ENCODE data around the gene EP300.
A peak's percentile ranks its signal among the peaks of the same experiment; 100 is the strongest.

The EP300 gene

DNA sequence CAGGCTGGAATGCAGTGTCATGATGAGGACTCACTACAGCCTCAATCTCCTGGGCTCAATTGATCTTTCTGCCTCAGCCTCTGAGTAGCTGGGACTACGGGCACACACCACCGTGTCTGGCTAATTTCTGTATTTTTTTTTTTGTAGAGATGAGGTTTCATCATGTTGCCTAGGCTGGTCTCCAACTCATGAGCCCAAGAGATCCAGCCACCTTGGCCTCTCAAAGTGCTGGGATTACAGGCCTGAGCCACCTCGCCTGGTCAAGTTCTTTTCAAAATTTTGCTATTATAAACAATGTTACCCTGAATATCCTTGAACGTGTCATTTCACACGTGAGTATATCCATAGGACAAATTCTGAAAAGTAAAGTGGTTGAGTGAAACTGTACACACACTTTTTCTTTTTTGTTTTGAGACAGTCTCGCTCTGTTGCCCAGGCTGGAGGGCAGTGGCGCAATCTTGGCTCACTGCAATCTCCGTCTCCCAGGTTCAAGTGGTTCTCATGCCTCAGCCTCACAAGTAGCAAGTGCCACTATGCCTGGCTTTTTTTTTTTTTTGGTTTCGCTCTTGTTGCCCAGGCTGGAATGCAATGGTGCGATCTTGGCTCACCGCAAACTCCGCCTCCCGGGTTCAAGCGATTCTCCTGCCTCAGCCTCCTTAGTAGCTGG, 21.6 kb upstream of the EP300 start:
- in situ Hi-C loops (cut with HindIII; ENCODE audit: low pct_unique_long_range_greater_than_20kb, low sequenced_read_pairs): no loop called here
- TF ChIP-seq JUND (IDR thresholded peaks at IDR 0.05; ENCODE audit: low read depth): no peak
- DNase-seq (ENCODE audit: low read depth in 1 of 2, low spot score in 1 of 2): no peak

DNA sequence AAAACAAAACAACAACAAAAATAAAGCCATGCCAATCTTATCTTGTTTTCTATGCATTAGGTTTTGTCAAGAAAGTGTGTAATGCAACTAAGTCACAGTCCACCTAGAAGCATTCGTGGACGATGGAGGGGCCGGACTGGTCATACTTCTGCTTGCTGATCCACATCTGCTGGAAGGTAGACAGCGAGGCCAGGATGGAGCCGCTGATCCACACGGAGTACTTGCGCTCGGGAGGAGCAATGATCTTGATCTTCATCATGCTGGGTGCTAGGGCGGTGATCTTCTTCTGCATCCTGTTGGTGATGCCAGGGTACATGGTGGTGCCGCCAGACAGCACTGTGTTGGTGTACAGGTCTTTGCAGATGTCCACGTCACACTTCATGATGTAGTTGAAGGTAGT, 18.3 kb upstream of the EP300 start:
- DNase-seq (ENCODE audit: low read depth in 1 of 2, low spot score in 1 of 2): no peak
- no peak for TF ChIP-seq JUND (IDR thresholded peaks at IDR 0.05; ENCODE audit: low read depth)
- in situ Hi-C loops (cut with HindIII; ENCODE audit: low pct_unique_long_range_greater_than_20kb, low sequenced_read_pairs): no loop called here

DNA sequence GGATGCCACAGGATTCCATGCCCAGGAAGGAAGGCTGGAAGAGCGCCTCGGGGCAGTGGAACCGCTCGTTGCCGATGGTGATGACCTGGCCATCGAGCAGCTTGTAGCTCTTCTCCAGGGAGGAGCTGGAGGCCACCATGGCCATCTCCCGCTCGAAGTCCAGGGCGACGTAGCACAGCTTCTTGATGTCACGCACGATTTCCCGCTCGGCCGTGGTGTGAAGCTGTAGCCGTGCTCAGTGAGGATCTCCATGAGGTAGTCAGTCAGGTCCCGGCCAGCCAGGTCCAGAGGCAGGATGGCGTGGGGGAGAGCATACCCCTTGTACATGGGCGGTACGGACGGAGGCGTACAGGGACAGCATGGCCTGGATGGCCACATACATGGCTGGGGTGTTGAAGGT, 17.9 kb upstream of the EP300 start:
- DNase-seq (ENCODE audit: low read depth in 1 of 2, low spot score in 1 of 2): no peak
- TF ChIP-seq JUND (IDR thresholded peaks at IDR 0.05; ENCODE audit: low read depth): no peak
- in situ Hi-C loops (cut with HindIII; ENCODE audit: low pct_unique_long_range_greater_than_20kb, low sequenced_read_pairs): no loop called here

DNA sequence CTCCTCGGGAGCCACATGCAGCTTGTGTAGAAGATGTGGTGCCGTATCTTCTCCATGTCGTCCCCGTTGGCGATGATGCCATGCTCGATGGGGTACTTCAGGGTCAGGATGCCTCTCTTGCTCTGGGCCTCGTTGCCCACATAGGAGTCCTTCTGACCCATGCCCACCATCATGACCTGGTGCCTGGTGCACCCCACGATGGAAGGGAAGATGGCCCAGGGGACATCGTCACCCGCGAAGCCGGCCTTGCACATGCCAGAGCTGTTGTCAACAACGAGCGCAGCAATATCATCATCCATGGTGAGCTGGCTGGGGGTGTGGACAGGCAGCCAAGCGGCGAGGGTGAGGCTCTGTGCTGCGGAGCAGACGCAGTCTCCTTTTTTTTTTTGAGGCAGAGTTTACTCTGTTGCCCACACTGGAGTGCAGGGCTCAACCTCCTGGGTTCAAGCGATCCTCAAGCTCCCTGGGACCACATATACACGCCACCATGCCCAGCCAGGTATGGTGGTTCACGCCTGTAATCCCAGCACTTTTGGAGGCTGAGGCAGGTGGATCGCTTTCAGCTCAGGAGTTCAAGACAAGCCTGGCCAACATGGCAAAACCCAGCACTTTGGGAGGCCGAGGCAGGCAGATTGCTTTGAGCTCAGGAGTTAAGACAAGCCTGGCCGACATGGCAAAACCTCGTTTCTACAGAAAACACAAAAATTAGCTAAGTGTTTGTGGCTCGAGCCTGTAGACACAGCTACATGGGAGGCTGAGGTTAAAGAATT, 17.3 kb upstream of the EP300 start:
- DNase-seq (ENCODE audit: low read depth in 1 of 2, low spot score in 1 of 2): no peak
- in situ Hi-C loops (cut with HindIII; ENCODE audit: low pct_unique_long_range_greater_than_20kb, low sequenced_read_pairs): no loop called here
- TF ChIP-seq JUND (IDR thresholded peaks at IDR 0.05; ENCODE audit: low read depth): no peak

DNA sequence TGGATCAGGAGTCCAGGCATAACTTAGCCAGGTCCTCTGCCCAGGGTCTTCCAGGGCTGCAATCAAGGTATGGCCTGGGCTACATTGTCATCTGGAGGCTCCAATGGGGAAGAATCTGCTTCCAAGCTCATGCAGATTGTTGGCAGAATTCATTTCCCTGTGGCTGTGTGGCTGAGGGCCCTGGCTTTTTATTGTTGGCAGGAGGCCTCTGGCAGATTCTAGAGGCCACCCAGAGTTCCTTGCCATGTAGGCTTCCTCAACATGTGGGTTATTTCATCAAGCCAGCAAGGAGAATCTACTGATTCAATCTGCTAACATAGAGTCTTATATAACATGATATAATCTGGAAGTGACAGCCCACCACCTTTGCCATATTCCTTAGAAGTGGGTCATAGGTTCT, 16.4 kb upstream of the EP300 start:
- TF ChIP-seq JUND (IDR thresholded peaks at IDR 0.05; ENCODE audit: low read depth): no peak
- in situ Hi-C loops (cut with HindIII; ENCODE audit: low pct_unique_long_range_greater_than_20kb, low sequenced_read_pairs): no loop called here
- no peak for DNase-seq (ENCODE audit: low read depth in 1 of 2, low spot score in 1 of 2)

DNA sequence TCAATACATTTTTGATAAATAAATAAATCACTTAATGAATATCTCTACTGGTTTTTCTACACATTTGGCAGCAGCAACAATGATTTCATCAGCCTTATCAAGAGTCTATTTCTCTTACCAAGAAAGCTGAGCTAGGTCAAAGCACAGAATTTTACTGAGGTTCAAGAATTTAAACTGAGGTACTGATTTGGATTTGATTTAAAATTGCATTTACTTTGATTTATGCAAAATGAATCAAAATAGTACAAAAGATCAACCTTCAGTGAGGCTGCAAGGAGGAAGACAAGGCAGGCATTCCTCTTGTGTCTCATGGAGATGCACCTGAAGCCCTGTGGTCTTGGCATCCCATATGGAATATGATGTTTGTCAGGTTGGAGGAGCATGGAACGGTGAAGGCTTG, 15.5 kb upstream of the EP300 start:
- no peak for TF ChIP-seq JUND (IDR thresholded peaks at IDR 0.05; ENCODE audit: low read depth)
- in situ Hi-C loops (cut with HindIII; ENCODE audit: low pct_unique_long_range_greater_than_20kb, low sequenced_read_pairs): no loop called here
- no peak for DNase-seq (ENCODE audit: low read depth in 1 of 2, low spot score in 1 of 2)

DNA sequence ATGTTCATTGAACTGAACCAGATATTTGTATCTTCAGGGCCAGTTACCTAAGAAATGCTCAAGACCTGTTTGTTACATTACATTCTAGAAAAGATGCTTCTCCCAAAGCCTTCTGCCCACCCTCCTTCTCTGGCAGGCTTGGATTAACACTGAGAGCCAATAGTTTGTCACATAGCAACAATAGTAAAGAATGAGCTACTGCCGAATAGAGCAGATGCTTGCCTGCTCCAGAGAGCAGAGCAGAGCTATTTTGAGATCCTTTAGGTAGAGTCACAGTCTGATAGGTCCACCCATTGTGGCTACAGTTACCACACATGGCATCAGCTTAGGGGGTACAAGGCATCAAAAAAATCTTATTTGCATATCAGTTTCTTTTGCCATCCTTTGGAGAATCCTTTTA, 13.5 kb upstream of the EP300 start:
- DNase-seq (ENCODE audit: low read depth in 1 of 2, low spot score in 1 of 2): no peak
- in situ Hi-C loops (cut with HindIII; ENCODE audit: low pct_unique_long_range_greater_than_20kb, low sequenced_read_pairs): no loop called here
- no peak for TF ChIP-seq JUND (IDR thresholded peaks at IDR 0.05; ENCODE audit: low read depth)

DNA sequence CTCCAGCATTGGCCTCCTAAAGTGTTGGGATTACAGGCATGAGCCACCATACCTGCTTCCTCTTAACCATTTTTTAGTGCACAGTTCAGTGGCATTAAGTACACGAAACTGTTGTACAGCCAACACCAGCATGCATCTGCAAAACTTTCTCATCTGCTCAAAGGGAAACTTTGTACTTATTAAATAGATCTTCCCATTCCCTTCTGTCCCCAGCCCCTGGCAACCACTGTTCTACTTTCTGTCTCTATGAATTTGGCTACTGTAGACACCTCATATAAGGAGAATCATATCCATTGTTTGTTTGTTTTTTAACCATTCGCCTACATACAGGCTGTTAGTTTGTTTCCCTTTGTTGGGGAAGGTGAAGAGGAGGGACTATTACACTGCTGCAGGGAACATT, 6.5 kb upstream of the EP300 start:
- no peak for TF ChIP-seq JUND (IDR thresholded peaks at IDR 0.05; ENCODE audit: low read depth)
- DNase-seq (ENCODE audit: low read depth in 1 of 2, low spot score in 1 of 2): no peak
- in situ Hi-C loops (cut with HindIII; ENCODE audit: low pct_unique_long_range_greater_than_20kb, low sequenced_read_pairs): no loop called here

DNA sequence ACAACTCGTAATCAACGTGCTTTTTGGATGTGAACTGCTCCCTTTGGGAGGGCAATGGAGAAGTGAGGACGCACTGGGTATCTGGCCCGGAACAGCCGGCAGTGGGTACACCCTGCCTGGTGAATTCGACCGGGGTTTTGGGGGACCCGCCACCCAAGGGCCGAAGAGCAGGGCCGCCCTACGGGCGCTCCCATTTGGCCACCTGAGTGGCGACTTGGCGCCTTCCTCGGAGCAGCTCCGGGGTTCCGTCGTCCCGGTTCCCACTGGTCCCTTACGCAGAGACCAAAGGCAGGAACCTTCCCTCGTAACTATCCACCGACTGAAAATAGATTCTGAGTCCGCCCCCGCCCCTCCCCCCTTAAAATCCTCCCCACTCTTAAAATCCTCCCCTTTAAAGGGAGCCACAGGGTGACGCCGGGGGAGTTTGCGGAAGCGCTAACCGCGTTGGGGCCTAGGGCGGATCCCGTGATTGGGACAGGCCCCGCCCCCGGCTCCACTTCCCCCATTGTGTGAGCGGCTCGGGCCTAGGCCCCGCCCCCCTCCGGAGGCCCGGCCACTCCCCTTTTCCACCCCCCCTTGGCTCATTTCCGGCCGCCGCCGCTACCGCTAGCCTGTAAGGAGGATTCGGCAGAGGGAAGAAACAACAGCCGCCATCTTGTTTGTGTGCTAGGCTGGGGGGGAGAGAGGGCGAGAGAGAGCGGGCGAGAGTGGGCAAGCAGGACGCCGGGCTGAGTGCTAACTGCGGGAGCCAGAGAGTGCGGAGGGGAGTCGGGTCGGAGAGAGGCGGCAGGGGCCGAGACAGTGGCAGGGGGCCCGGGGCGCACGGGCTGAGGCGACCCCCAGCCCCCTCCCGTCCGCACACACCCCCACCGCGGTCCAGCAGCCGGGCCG, 1.0 kb upstream of the EP300 start:
- TF ChIP-seq JUND (IDR thresholded peaks at IDR 0.05; ENCODE audit: low read depth): no peak
- in situ Hi-C loops (cut with HindIII; ENCODE audit: low pct_unique_long_range_greater_than_20kb, low sequenced_read_pairs): no loop called here
- DNase-seq (ENCODE audit: low read depth in 1 of 2, low spot score in 1 of 2): peak; percentile 93 to 98

DNA sequence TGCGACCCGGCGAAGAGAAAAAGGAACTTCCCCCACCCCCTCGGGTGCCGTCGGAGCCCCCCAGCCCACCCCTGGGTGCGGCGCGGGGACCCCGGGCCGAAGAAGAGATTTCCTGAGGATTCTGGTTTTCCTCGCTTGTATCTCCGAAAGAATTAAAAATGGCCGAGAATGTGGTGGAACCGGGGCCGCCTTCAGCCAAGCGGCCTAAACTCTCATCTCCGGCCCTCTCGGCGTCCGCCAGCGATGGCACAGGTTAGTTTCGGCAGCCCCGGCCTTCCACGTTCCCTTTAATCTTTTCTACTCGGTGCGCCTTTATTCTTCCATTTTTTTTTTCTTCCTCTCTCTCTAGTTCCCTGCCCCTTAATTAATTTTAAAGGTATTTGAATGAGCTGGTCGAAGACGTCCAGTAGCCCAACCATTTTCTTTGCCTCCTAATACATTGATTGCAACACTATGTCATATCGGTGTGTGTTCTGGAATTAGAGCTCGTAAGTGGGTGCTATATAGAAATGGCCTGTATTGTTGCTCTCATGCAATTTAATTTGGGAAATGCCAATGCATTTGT, 537 bp downstream of the EP300 start:
- peak in 1 of 2 experiments; percentile 38 for DNase-seq (ENCODE audit: low read depth in 1 of 2, low spot score in 1 of 2)
- TF ChIP-seq JUND (IDR thresholded peaks at IDR 0.05; ENCODE audit: low read depth): no peak

DNA sequence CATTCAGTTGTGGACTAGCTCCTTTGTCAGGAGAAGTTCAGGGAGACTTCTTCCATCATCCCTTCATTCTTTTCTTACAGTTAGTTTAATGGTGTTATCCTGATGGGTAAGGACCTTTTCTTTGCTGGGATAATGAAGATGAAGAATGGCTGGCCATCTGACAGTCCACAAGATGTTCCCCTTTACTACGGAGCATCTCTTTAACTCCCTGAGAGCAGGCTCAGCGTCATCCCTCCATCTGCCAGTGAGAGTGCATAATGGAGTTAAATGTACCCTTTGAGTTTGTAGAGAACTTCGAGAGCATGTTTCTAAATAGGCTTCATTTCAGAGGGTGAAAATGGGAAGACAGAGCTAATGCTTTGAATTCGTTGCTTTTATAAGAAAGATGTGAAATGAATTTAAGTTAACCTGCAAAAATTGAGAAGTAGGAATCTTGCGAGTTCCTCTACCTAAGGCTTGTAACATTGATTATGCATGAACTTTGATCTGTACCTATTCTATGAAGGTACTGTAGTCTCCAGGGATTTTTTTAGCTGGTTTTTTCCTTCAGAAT, 1.7 kb downstream of the EP300 start:
- no peak for TF ChIP-seq JUND (IDR thresholded peaks at IDR 0.05; ENCODE audit: low read depth)
- in situ Hi-C loops (cut with HindIII; ENCODE audit: low pct_unique_long_range_greater_than_20kb, low sequenced_read_pairs): no loop called here
- peak in 1 of 2 experiments; percentile 16 for DNase-seq (ENCODE audit: low read depth in 1 of 2, low spot score in 1 of 2)

More for the DNA sequence above, 537 bp downstream of the EP300 start:
- in situ Hi-C loops (cut with HindIII; ENCODE audit: low pct_unique_long_range_greater_than_20kb, low sequenced_read_pairs): no loop called here

DNA sequence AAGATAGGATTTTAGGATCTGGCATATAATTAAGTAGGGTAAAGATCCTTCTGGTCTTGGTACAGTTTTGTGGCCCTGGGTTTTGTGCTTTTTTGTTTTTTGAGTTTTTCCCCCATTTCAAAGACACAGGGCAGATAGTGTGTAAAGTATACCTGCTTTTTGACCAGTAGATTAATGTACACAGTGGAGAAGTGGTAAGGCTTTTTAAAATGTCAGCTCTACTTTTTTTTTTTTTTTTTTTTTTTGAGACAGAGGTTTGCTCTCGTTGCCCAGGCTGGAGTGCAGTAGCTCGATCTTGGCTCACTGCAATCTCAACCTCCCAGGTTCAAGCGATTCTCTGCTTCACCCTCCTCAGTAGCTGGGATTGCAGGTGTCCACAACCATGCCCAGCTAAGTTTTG, 4.0 kb downstream of the EP300 start:
- in situ Hi-C loops (cut with HindIII; ENCODE audit: low pct_unique_long_range_greater_than_20kb, low sequenced_read_pairs): no loop called here
- no peak for DNase-seq (ENCODE audit: low read depth in 1 of 2, low spot score in 1 of 2)
- no peak for TF ChIP-seq JUND (IDR thresholded peaks at IDR 0.05; ENCODE audit: low read depth)
